GM12873 (cell line): ENCODE measurements around the gene AMBRA1.

Source experiments
- TF ChIP-seq, protein P1 (sequence below): IDR thresholded peaks from 2 replicates; pipeline ENCODE4 v1.5.1; 2012; ENCODE audit warnings: low read depth, mild to moderate bottlenecking, moderate library complexity, low read length, control low read depth; ENCODE audit not compliant: insufficient read depth; ENCODE audit errors: missing control alignments

Gene AMBRA1

DNA sequence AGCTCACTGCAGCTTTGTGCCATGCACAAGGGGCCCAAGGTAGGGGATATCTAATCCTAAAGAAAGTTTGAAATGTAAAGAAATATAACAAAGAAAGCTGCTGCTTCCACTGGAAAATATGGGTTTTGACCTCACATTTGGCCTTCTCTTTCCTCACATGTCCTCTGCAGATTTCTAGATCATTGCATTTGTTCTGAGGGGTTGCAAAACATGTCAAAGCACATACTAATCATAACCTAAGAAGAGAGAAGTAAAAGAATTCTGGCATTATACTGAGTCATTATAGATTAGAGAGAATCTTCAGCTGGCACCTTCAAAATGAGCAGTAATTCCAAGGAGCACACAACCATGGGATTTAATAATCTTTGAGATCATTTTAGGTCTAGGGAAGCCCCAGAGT is 109.7 kb downstream of the AMBRA1 start:
- TF ChIP-seq, protein P1, sequence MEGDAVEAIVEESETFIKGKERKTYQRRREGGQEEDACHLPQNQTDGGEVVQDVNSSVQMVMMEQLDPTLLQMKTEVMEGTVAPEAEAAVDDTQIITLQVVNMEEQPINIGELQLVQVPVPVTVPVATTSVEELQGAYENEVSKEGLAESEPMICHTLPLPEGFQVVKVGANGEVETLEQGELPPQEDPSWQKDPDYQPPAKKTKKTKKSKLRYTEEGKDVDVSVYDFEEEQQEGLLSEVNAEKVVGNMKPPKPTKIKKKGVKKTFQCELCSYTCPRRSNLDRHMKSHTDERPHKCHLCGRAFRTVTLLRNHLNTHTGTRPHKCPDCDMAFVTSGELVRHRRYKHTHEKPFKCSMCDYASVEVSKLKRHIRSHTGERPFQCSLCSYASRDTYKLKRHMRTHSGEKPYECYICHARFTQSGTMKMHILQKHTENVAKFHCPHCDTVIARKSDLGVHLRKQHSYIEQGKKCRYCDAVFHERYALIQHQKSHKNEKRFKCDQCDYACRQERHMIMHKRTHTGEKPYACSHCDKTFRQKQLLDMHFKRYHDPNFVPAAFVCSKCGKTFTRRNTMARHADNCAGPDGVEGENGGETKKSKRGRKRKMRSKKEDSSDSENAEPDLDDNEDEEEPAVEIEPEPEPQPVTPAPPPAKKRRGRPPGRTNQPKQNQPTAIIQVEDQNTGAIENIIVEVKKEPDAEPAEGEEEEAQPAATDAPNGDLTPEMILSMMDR = no peak

DNA sequence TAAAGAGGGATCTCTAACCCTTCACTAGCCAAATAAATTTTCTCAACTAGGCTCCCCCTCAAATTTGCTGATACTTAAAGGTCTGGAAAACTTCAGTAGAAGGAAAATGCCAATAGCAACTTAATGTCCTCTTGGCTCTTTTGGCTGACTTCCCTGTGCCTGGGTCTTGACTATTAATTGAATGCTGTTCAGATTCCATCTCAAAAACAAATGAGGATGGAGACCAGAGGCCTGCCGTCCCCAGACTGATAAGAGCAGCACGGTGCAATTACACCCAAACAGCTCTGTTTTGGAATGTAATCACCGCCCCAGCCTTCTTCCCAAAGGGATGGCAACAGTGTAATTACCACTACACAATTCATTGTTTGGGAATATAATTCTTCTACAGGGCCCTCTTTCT is 112.9 kb downstream of the AMBRA1 start:
- TF ChIP-seq, protein P1 = no peak

DNA sequence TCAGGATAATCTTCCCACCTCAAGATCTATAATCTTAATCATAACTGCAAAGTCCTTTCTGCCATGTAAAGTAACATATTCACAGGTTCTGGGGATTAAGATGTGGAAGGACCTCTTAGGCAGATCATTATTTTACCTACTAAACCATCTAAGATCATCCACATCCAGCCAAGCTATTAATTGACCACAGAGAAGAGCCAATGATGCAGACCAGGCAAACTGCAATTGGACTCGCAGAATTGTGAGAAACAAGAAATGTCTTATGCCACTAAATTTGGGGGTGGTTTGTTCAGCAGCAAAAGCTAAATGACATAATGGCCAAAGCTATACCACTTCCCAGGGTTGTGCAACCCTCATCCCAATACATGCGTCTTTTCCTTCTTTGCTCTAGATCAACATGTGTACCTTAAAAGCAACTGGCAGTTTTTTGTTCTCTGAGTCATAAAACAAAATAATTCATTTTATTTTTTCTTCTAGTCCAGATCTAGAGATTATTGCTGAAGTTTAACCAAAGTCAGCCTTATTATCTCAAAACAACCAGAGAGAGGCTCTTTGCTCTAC is 113.6 kb downstream of the AMBRA1 start:
- TF ChIP-seq, protein P1 = no peak

DNA sequence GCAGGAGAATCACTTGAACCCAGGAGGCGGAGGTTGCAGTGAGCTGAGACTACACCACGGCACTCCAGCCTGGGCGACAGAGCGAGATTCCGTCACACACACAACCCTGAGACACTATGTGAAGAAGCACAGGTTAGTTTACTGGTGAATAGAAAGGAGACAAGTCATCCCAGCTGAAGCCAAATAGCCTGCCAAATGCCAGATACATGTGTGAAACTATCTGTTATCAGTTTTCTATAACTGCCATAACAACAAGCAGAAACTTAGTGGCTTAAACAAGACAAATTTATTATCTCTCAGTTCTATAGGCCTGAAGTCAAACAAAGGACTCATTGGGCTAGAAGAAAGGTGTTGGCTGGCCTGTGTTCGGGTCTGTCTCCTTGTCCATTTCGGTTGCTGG is 114.2 kb downstream of the AMBRA1 start:
- TF ChIP-seq, protein P1 = no peak

DNA sequence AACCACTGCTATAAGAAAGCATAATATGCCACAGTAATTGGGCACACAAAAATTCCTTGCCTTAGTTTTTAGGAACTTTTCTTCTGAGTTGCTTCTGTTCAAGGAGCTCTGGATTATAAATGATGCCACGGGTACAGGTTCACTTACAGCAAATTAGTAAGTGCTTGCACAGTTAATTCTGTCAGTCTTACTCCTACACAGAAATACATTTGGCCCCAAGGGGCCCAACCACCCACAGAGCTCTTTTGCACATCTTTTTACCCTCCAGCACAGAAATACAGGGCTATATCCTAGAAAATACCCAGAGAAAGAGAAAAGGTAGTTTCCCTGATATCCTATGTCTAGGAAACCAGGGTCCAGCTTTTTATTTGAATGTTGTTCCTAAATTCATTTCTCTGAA is 115.6 kb downstream of the AMBRA1 start:
- TF ChIP-seq, protein P1 = no peak

DNA sequence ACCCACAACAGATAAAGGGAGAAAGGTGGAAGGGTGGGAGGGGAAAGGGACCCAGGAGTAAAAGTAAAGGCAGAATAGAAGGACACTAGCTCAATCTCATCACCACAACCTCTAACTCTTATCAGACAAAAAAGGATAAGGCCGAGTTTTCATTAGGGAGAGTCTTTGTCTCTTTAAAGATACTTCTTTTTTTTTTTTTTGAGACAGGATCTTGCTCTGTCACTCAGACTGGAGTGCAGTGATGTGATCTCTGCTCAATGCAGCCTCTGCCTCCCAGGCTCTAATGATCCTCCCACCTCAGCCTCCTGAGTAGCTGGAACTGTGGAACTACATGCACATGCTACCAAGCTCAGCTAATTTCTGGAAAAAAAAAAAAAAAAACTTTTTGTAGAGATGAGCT is 116.7 kb downstream of the AMBRA1 start:
- TF ChIP-seq, protein P1 = no peak

DNA sequence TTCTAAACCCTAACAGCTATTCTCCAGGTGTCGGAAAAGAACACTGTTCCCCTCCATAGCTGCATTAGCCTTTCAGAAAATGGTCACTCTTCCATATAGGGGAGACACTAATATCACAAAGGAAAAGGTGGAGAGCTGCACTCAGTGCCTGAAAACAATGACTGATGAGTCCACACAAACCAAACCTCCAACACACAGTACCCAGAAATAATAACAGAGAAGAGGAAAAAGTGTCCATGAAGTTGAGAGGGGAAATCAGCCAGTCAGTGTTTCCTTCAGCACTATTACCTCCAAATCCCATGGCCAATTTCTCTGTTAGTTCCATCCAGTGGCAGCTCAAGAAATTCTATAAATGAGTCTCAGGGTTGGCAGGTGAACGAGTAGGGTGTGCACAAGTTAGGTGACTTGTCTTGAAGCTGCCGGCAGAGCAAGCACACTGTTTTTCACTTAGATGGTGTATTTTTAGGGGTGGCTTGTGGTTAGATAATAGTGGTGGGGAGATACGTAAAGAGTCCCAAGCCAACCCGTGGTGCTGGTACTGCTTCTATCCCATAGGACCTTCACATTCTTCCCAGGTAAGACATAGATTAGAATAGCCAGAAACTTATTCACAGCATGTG is 117.8 kb downstream of the AMBRA1 start:
- TF ChIP-seq, protein P1 = no peak
